CD4-positive, alpha-beta T cell treated with Interleukin-10 for 1 hour (primary cell): ENCODE measurements around the gene AR.

ENCODE experiments used
- DNase-seq: peaks from one replicate; pipeline ENCODE4 v3.0.0-alpha.2; 2020

AR gene

DNA sequence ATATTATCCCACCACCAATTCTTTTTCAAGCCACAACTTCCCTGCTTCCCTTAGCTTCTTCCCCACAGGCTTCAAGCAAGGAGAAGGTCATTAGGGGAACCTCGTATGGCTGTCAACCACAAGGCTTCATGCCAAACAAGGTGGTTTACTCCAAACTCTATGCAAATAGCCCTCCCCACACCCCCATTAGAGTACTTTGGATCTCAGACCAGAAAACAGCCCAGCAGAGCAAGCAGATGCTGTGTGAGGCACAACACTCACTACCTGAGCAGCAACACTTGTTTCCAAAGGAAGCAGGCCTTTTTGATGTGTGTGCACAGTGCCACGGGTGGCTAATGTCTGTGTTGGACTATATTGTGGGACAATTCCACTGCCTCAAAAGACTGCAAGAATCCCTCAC, 189.0 kb downstream of the AR start:
- DNase-seq, result no peak

DNA sequence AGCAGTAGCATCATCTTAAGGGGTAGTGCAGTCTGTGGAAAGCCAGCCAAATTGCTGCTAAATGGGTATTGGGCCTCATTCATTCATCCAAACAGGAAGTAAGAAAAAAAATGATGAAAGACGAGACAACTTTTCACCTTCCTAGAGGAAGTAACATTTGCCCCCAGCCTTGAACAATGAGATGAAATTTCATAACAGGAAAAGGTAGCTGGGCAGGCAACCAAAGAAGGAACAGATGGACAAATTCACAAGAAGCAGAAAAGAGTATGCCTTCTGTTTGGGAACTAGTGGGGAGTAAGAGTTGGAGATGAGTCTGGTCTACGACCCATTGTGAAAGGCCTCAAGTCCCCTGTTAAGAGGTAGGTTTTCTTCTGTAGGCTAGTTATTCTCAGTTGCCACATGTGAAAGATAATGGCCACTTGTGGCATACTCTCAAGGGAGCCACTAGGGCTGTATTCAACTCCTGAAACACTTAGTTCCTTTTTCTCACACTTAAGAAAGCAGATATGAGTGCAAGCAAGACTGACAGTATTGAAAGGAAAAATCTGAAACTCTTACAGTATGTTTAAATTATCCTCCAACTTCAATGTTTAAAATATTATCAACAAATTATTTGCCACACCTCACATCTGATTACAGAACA, 190.4 kb downstream of the AR start:
- no peak for DNase-seq

DNA sequence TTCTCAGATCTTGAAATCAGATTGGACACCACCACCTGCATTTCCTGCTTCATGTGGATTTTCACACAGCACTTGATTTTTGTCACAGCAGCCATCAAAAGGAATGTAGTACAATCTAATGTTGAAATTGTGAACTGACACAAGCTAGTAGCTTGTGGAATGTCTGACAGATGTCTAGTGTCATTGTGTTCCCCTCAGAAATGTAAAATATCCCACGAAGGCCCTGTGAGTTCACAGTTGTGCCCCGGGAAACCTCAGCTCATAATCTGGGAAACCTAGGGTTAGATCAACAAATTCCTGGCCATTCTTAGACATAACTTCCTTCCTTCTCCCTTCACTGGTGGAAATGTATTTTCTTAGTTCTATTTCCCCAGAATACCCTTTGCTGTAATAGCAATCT, 205.7 kb downstream of the AR start:
- DNase-seq, result no peak

DNA sequence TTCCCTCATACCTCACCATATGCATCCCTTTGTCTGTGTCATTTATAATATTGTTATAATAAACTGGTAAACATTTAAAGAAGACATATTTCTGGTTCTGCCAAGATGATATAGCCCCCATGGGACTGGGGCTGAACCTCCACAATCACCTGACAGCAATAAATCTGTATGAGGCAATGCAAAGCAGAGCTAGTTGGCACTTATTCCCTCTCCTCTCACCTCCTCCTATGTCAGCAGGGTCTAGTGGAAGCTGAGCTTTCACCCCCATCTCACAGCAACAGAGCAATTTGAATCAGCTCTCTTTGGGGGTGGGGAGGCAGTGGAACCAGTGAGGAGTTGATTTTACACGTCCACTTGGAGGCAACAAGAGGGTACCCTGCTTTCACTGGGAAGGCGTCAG, 206.9 kb downstream of the AR start:
- no peak for DNase-seq

DNA sequence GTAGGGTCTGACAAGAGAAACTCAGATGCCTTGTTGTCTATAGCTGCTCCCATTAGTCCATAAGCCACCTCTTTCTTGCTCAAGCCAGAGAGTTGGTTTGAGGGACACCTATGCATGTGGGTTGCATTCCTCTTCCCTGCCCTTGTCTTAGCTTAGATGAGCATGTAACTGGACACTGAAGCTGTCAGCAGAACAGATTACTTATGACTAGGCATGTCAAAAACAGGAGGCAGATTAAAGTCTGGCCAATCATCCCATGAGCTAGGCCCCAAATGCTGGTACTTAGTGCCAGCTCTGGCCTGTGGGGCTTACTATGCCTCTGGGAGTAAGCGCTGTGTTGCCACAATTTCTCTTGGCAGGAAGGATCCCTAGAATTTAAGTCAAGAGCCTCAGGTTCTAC, 215.2 kb downstream of the AR start:
- DNase-seq, result no peak

DNA sequence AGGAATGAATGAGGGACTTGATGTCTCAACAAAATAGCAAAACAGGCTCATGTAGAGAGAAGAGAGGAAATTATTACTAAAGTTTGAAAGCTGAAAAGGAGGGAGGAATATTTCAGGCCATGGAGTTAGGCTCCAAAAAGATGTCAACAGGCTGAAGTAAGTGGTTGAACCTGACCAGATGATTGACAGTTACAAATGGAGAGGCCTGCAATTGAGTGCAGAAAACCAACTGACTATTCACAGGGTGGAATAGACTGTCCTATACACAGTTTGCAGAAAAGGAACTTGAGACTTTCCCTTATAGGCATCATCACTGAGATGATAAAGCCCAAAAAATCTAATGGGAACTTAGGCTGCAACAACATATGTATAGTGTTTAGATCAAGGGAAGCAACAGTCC, 233.3 kb downstream of the AR start:
- DNase-seq, result no peak

DNA sequence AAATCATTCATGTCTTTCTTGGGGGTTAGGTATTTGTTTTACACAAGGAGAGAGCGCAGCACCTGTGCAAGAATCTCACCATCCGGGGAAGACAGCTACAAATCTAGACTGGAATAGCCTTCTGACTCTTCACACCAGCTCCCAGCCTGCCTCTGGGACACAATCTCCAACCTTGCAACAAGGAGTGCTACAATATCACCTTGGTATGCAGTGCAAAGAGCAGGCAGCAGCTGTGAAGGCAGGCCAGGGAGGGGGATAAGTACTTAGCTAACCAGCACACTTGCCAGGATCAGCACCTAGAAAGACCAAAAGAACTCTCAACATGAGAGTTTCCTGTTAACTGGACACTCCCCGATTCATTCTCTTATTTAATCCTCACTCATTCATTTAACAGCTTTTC, 235.3 kb downstream of the AR start:
- no peak for DNase-seq
